Activated naive CD4-positive, alpha-beta T cell treated with anti-CD3 and anti-CD28 coated beads, Interleukin-2, amount 50 U/mL, for 24 hours (primary cell): Measurements from ENCODE around the gene PITPNM3.

Source experiments
- H3K27ac Mint-ChIP-seq: one replicate; pipeline ENCODE4 v1.8.0; 2021; ENCODE audit warnings: mild to moderate bottlenecking, mixed read lengths
- H3K27me3 Mint-ChIP-seq: one replicate; pipeline ENCODE4 v1.8.0; 2021; ENCODE audit warnings: mixed read lengths
- H3K36me3 Mint-ChIP-seq: one replicate; pipeline ENCODE4 v1.8.0; 2021; ENCODE audit warnings: mixed read lengths
- H3K4me1 Mint-ChIP-seq: one replicate; pipeline ENCODE4 v1.8.0; 2021; ENCODE audit warnings: mixed read lengths
- H3K4me3 Mint-ChIP-seq: one replicate; pipeline ENCODE4 v1.8.0; 2021; ENCODE audit warnings: mild to moderate bottlenecking, mixed read lengths
- H3K9me3 Mint-ChIP-seq: one replicate; pipeline ENCODE4 v1.8.0; 2021; ENCODE audit warnings: mixed read lengths

PITPNM3 gene

GRCh38 chr17:6508016-6508415 is 48.3 kb downstream of the PITPNM3 start:
- no peaks in the 10 kb centered on the region for H3K27me3 Mint-ChIP-seq
- H3K36me3 Mint-ChIP-seq, result no peaks in the 10 kb centered on the region
- H3K27ac Mint-ChIP-seq, result no peak overlapping the region
- H3K9me3 Mint-ChIP-seq, result no peaks in the 10 kb centered on the region
- H3K4me1 Mint-ChIP-seq, result no peaks in the 10 kb centered on the region
- no peak overlapping the region for H3K4me3 Mint-ChIP-seq

- H3K4me3 Mint-ChIP-seq, result no peak overlapping the region
- H3K36me3 Mint-ChIP-seq, result no peaks in the 10 kb centered on the region
- H3K27ac Mint-ChIP-seq, result no peak overlapping the region
- H3K4me1 Mint-ChIP-seq, result no peaks in the 10 kb centered on the region
- no peaks in the 10 kb centered on the region for H3K9me3 Mint-ChIP-seq
- no peaks in the 10 kb centered on the region for H3K27me3 Mint-ChIP-seq
Measured at GRCh38 chr17:6507535-6507934, 48.8 kb downstream of the PITPNM3 start.

DNA sequence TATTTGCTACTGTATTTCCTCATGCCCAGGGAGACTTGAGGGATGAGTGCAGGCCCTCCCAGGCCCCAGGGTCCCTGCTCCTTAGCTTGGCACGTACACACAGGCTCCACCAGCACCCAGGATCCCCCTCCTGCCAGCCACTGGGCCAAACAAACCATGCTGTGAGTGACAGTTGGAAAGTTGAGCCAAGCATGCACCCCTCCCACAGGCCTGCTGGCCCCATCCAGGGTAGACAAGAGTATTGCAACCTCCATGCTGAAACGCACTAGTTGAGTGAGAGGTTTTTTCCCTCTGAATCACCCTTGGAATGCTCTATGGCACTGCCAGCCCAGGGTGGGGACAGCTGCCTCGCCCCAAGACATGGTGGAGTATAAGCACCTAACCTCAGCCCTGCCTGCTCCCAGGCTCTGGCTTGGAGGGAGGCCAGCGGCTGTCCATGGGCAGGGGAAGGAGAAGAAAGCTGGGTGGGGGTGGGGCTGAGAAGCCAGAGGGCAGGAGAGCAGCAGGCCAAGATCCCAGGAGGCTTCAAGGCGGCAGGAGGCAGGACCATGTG is 49.6 kb downstream of the PITPNM3 start:
- H3K27me3 Mint-ChIP-seq, result no peaks in the 10 kb centered on the region
- no peaks in the 10 kb centered on the region for H3K36me3 Mint-ChIP-seq
- H3K27ac Mint-ChIP-seq, result no peak overlapping the region
- H3K9me3 Mint-ChIP-seq, result no peaks in the 10 kb centered on the region
- no peaks in the 10 kb centered on the region for H3K4me1 Mint-ChIP-seq
- no peak overlapping the region for H3K4me3 Mint-ChIP-seq

GRCh38 chr17:6505425-6506142 is 50.8 kb downstream of the PITPNM3 start:
- no peak overlapping the region for H3K4me3 Mint-ChIP-seq
- no peaks in the 10 kb centered on the region for H3K4me1 Mint-ChIP-seq
- H3K27me3 Mint-ChIP-seq, result no peaks in the 10 kb centered on the region
- no peak overlapping the region for H3K27ac Mint-ChIP-seq
- no peaks in the 10 kb centered on the region for H3K9me3 Mint-ChIP-seq
- no peaks in the 10 kb centered on the region for H3K36me3 Mint-ChIP-seq

- no peaks in the 10 kb centered on the region for H3K9me3 Mint-ChIP-seq
- no peak overlapping the region for H3K27ac Mint-ChIP-seq
- no peaks in the 10 kb centered on the region for H3K27me3 Mint-ChIP-seq
- no peak overlapping the region for H3K4me3 Mint-ChIP-seq
- no peaks in the 10 kb centered on the region for H3K4me1 Mint-ChIP-seq
- no peaks in the 10 kb centered on the region for H3K36me3 Mint-ChIP-seq
Measured at GRCh38 chr17:6503641-6504195, 52.6 kb downstream of the PITPNM3 start.

DNA sequence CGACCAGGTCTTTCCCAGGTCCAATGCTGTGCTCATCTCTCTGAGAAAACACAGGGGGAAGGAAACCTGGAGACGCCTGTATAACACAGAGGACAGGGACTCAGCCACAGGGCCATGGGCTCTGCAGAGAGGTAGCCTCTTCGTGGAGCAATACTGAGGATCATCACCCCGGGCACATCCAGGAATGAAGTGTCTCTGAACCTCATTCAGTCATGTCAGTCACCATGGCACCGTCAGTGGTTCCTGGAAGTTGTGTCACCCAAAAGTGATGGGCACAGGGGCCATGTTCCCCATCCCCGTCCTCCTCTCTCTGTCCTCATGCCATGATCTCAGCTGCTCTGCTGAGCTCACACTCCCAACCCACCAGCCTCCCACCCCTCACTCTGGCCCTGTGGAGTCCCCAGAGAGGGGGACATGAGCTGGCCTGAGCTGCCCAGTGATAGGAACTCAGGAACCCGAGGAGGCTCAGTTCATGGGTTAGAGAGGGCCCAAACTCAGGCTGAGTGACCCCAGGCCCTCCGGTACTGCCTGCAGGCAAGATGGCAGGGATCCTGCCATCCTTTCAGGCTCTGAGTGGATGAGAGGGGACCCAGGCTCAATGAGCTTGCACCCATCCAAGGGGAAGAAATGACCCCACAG is 53.4 kb downstream of the PITPNM3 start:
- Mint-ChIP-seq H3K36me3 (no peaks in the 10 kb centered on the region), H3K4me3 (no peak overlapping the region), H3K4me1 (no peaks in the 10 kb centered on the region), H3K27ac (no peak overlapping the region), H3K27me3 (no peaks in the 10 kb centered on the region), H3K9me3 (no peaks in the 10 kb centered on the region)

GRCh38 chr17:6502142-6502541 is 54.2 kb downstream of the PITPNM3 start:
- H3K4me3 Mint-ChIP-seq, result no peak overlapping the region
- H3K36me3 Mint-ChIP-seq, result no peaks in the 10 kb centered on the region
- H3K9me3 Mint-ChIP-seq, result no peaks in the 10 kb centered on the region
- H3K4me1 Mint-ChIP-seq, result no peaks in the 10 kb centered on the region
- no peak overlapping the region for H3K27ac Mint-ChIP-seq
- H3K27me3 Mint-ChIP-seq, result no peaks in the 10 kb centered on the region

DNA sequence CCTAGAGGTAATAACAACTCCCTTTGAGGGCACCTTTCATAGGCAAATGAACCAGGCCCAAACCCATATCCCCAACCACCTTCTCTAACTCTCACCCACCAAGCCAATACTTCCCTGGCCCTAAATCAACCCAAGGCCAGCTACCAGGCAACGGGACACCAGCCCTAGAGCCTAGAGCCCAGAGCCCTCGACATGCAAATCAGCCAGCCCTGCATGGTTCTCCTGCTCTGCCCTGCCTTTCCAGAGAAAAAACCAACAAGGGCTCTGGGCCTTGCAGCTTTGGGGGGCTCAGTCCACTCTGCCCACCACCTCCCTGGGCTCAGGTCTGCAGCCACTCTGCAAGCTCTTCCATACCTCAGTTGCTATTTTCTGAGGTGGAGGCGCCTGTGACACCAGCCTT is 55.0 kb downstream of the PITPNM3 start:
- Mint-ChIP-seq H3K4me3 (no peak overlapping the region), H3K4me1 (peaks cover 5% of the 10 kb centered on the region), H3K36me3 (no peaks in the 10 kb centered on the region), H3K27ac (no peak overlapping the region), H3K27me3 (no peaks in the 10 kb centered on the region), H3K9me3 (no peaks in the 10 kb centered on the region)

- Mint-ChIP-seq H3K36me3 (no peaks in the 10 kb centered on the region), H3K4me1 (peaks cover 16% of the 10 kb centered on the region), H3K27ac (no peak overlapping the region), H3K27me3 (no peaks in the 10 kb centered on the region), H3K4me3 (no peak overlapping the region), H3K9me3 (no peaks in the 10 kb centered on the region)
Measured at GRCh38 chr17:6498901-6499540, 57.3 kb downstream of the PITPNM3 start.

DNA sequence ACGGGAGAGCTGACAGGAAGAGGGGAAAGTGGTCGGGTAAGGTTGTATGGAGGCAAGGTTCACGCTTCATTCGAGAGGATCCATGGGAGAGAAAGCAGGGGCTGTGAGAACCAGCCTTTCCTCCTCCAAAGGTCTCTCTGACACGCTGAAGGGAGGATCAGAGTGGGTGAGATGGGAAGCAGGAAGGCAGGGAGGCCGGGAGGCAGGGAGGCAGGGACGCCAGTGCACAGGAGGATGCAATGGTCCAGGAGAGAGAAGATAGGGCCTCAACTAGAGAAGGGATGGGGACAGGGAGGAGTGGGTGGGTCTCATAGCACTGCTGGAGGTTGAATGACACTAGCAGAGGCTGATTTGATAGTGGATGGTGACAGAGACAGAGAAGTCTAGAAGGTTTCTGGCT is 58.0 kb downstream of the PITPNM3 start:
- Mint-ChIP-seq H3K36me3 (no peaks in the 10 kb centered on the region), H3K4me1 (peaks cover 16% of the 10 kb centered on the region), H3K9me3 (no peaks in the 10 kb centered on the region), H3K27ac (no peak overlapping the region), H3K4me3 (no peak overlapping the region), H3K27me3 (no peaks in the 10 kb centered on the region)

- Mint-ChIP-seq H3K4me1 (peaks cover 16% of the 10 kb centered on the region), H3K4me3 (no peak overlapping the region), H3K27me3 (no peaks in the 10 kb centered on the region), H3K9me3 (no peaks in the 10 kb centered on the region), H3K36me3 (no peaks in the 10 kb centered on the region), H3K27ac (no peak overlapping the region)
Measured at GRCh38 chr17:6497496-6498221, 58.7 kb downstream of the PITPNM3 start.

GRCh38 chr17:6496640-6497441 is 59.5 kb downstream of the PITPNM3 start:
- peak overlapping the region; percentile 45 for H3K4me3 Mint-ChIP-seq

GRCh38 chr17:6496116-6496481 is 60.3 kb downstream of the PITPNM3 start:
- Mint-ChIP-seq H3K27ac (no peak overlapping the region), H3K4me1 (peaks cover 16% of the 10 kb centered on the region), H3K27me3 (no peaks in the 10 kb centered on the region), H3K9me3 (no peaks in the 10 kb centered on the region), H3K4me3 (peak overlapping the region; percentile 45), H3K36me3 (no peaks in the 10 kb centered on the region)

More at GRCh38 chr17:6496640-6497441, 59.5 kb downstream of the PITPNM3 start:
- Mint-ChIP-seq H3K4me1 (peaks cover 16% of the 10 kb centered on the region), H3K27me3 (no peaks in the 10 kb centered on the region), H3K27ac (no peak overlapping the region), H3K36me3 (no peaks in the 10 kb centered on the region), H3K9me3 (no peaks in the 10 kb centered on the region)

GRCh38 chr17:6495450-6496115 is 60.8 kb downstream of the PITPNM3 start:
- Mint-ChIP-seq H3K36me3 (no peaks in the 10 kb centered on the region), H3K9me3 (no peaks in the 10 kb centered on the region), H3K4me3 (peak overlapping the region; percentile 47), H3K27me3 (no peaks in the 10 kb centered on the region), H3K27ac (no peak overlapping the region), H3K4me1 (peaks cover 16% of the 10 kb centered on the region)
